Subcutaneous abdominal adipose tissue (tissue), 5 donors: ENCODE results near the gene GATC.

Experiments used
- H3K27ac ChIP-seq: one replicate; pipeline ENCODE4 v1.7.0; 2013; ENCODE audit warnings: low read depth, mild to moderate bottlenecking, inconsistent platforms, low read length, moderate library complexity
- H3K27me3 ChIP-seq, 5 donors: one replicate each; pipeline ENCODE4 v1.7.0; 2013; ENCODE audit warnings: low read length in 5 of 5, inconsistent platforms in 1 of 5; ENCODE audit not compliant: control insufficient read depth in 5 of 5, insufficient read depth in 4 of 5
- H3K36me3 ChIP-seq, 5 donors: one replicate each; pipeline ENCODE4 v1.7.0; 2013; ENCODE audit warnings: low read length in 5 of 5; ENCODE audit not compliant: control insufficient read depth in 5 of 5, insufficient read depth in 5 of 5
- H3K4me1 ChIP-seq, 5 donors: one replicate each; pipeline ENCODE4 v1.7.0; 2013; ENCODE audit warnings: low read length in 5 of 5, mild to moderate bottlenecking in 3 of 5, moderate library complexity in 1 of 5; ENCODE audit not compliant: control insufficient read depth in 5 of 5, insufficient read depth in 5 of 5
- H3K4me3 ChIP-seq, 5 donors: one replicate each; pipeline ENCODE4 v1.7.0; 2013; ENCODE audit warnings: low read length in 5 of 5, low read depth in 1 of 5
- H3K9ac ChIP-seq, 5 donors: one replicate each; pipeline ENCODE4 v1.7.0; 2013; ENCODE audit warnings: low read length in 5 of 5, mild to moderate bottlenecking in 4 of 5, moderate library complexity in 3 of 5
- H3K9me3 ChIP-seq, 5 donors: one replicate each; pipeline ENCODE4 v1.7.0; 2013; ENCODE audit warnings: low read length in 5 of 5; ENCODE audit not compliant: control insufficient read depth in 5 of 5
- donor health status: healthy.
- donor health status: healthy.
- donor health status: healthy.
- donor health status: healthy.
- donor health status: healthy.

GATC gene

DNA sequence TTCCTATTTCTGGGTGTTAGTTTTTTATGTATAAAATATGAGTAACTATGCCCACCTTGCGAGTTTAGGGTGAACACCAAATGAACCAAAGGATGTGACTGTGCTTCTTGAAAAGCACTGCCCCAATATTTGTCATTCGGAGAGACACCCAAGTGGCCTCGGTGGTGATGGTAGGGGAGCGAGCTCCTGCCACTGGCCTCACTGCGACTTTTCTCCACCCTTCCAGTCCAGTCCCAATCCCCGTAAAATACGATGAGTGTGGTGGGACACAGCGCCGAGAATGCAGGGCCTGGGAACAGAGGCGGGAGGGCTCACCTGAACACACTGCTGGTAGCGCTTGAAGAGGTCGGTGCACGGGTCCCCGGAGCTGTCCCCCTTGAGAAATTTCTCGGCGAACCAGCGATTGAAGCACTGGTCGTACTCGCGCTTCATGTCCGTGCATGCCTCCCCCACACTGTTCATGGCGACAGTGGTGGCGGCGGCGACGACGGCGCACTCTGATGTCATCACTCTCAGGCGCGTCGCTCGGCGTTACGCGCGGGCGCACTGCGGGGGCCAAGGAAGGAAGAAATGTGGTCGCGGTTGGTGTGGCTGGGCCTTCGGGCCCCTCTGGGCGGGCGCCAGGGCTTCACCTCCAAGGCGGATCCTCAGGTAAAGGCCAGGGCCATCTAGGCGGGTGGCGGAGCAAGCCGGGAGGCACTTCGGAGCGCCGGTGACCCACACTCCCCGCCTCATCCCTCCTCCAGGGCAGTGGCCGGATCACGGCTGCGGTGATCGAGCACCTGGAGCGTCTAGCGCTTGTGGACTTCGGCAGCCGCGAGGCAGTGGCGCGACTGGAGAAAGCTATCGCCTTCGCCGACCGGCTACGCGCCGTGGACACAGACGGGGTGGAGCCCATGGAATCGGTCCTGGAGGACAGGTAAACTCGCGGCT, at the start of gene GATC, which contains the start of gene TRIAP1:
Gene GATC (plus strand): TSS at position 534 of the 933 bp plus-strand sequence. CDS start 37 bp downstream, at position 571.
Gene TRIAP1 (minus strand): TSS at position 474 of the 933 bp plus-strand sequence. CDS start 12 bp downstream, at position 462.
- Histone ChIP-seq H3K9me3 (no peaks in the 10 kb centered on the region), H3K27ac (peak within 1 kb of the TSS; percentile 84), H3K9ac (peak within 1 kb of the TSS; percentile 93 to 99 (median 99)), H3K36me3 (peaks cover 11 to 30% (median 22%) of the 10 kb centered on the region in 5 donors), H3K27me3 (no peaks in the 10 kb centered on the region), H3K4me3 (peak within 1 kb of the TSS; percentile 93 to 100 (median 99)), H3K4me1 (peaks cover 7 to 27% (median 23%) of the 10 kb centered on the region in 5 donors)

DNA sequence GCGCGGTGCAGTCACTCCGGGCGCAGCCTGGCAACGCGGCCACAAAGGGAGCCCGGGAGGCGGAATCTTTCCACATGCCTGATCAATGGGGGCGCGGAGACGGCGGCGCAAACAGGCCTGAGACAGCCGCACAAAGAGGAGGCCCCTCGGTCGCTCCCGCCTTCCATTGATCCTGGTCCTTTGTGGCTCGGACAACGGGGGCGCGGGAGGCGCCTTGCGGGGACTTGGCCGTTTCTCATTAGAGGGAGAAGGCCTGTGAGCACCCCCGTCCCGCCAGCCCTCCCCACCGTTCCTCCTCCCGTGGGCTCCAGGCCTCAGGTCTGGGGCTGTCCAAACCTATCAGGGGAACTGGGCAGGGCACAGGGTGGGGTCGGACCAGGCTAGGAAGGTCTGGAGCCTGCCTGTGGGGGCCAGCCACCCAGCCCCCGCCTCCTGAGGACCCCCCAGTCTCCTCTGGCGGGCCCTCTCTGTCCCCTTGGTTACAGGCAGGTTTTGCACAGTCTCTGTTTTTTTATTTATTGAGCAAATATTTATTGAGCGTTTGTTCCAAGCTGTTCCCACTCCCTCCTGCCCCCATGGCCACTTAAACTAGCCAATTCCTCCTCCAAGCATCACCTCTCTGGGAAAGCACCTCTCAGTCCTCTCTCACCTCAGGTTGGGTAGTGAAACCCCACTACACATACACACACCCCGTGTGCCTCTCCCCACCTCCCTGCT, 48.3 kb upstream of the GATC start:
- H3K27me3 ChIP-seq: peaks cover 9 to 28% (median 24%) of the 10 kb centered on the region in 5 donors
- H3K36me3 ChIP-seq: no peaks in the 10 kb centered on the region
- H3K9ac ChIP-seq: no peak overlapping the region
- no peak overlapping the region for H3K4me3 ChIP-seq
- no peak overlapping the region for H3K27ac ChIP-seq
- H3K4me1 ChIP-seq: no peaks in the 10 kb centered on the region
- H3K9me3 ChIP-seq: no peaks in the 10 kb centered on the region

DNA sequence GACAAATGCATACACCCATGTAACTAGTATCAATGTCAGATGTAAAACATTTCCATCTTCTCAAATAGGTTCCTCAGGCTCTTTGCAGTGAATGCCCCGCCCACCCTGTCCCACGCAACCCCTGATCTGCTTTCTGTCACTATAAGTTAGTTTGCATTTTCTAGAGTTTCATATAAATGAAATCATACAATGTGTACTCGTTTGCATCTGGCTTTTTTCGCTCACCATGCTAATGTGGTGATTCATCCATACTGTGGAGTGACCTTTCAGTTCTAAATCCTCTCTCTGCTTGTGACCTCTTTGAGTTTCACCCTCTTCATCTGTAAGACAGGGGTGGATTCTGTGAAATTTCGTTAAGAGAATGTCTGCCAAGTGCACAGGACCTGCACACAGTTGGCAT, 46.7 kb upstream of the GATC start:
- Histone ChIP-seq H3K9me3 (no peaks in the 10 kb centered on the region), H3K4me3 (no peak overlapping the region), H3K27me3 (peaks cover 9 to 28% (median 17%) of the 10 kb centered on the region in 5 donors), H3K4me1 (no peaks in the 10 kb centered on the region), H3K27ac (no peak overlapping the region), H3K36me3 (no peaks in the 10 kb centered on the region), H3K9ac (no peak overlapping the region)

DNA sequence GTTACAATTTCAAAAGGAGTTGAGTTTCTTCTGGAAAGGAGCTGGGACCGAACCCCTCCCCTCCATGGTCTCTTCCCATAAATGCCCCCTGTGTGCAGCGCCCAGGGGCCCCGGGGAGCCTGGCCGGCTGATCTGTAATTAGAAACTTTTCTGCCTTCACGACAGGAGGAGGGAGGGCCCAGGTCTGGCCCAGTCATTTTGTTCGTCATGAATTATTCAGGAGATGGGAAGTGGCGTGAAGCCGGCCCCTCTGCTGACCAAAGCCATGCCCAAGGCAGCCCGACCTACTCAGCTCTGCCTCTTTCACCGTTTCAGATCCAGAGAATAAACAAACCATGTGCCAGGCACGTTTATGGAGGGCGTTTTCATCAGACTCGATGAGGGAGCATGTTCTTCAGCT, 44.0 kb upstream of the GATC start:
- no peak overlapping the region for H3K27ac ChIP-seq
- H3K4me3 ChIP-seq: no peak overlapping the region
- H3K36me3 ChIP-seq: no peaks in the 10 kb centered on the region
- peaks cover 7 to 22% (median 10%) of the 10 kb centered on the region in 5 donors for H3K27me3 ChIP-seq
- H3K9ac ChIP-seq: no peak overlapping the region
- H3K9me3 ChIP-seq: no peaks in the 10 kb centered on the region
- no peaks in the 10 kb centered on the region for H3K4me1 ChIP-seq

DNA sequence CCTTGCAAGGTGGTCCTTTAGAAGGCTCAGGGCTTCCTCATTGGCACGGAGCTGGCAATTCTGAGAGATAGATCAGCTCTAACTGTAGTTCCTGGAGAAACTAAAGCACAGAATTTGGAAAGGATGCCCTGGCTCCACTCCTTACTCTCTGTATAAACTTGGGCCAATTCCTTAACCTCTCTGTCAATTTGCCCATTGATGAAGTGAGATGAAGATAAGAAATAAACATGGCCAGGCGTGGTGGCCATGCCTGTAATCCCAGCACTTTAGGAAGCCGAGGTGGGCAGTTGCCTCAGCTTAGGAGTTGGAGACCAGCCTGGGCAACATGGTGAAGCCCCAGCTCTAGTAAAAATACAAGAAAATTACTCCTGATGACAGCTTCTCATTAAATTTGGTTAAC, 42.4 kb upstream of the GATC start:
- Histone ChIP-seq H3K27ac (no peak overlapping the region), H3K36me3 (no peaks in the 10 kb centered on the region), H3K27me3 (peaks cover 0 to 13% (median 6%) of the 10 kb centered on the region in 5 donors), H3K4me3 (no peak overlapping the region), H3K9ac (no peak overlapping the region), H3K4me1 (no peaks in the 10 kb centered on the region), H3K9me3 (no peaks in the 10 kb centered on the region)

DNA sequence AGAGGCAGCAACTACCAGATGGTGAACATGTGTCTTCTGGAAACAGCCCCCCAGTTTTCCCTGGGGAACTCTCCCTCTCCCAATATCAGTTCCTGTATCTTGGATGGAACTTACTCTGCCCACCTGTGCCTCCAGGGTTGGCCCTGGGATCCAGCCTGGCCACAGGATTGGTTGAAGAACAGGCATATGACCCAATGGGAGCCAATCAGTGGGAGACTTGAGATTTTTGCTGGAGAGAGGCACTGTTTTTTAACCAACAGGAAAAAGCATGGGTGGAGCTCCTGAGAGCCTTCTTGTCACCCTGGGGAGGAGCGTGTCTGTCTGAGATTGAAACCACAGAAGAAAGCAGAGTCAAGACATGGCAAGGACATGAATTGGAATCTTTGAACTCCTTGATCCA, 42.0 kb upstream of the GATC start:
- no peaks in the 10 kb centered on the region for H3K36me3 ChIP-seq
- H3K27me3 ChIP-seq: peaks cover 0 to 13% (median 6%) of the 10 kb centered on the region in 5 donors
- H3K4me1 ChIP-seq: no peaks in the 10 kb centered on the region
- no peak overlapping the region for H3K27ac ChIP-seq
- H3K9ac ChIP-seq: no peak overlapping the region
- no peaks in the 10 kb centered on the region for H3K9me3 ChIP-seq
- no peak overlapping the region for H3K4me3 ChIP-seq

DNA sequence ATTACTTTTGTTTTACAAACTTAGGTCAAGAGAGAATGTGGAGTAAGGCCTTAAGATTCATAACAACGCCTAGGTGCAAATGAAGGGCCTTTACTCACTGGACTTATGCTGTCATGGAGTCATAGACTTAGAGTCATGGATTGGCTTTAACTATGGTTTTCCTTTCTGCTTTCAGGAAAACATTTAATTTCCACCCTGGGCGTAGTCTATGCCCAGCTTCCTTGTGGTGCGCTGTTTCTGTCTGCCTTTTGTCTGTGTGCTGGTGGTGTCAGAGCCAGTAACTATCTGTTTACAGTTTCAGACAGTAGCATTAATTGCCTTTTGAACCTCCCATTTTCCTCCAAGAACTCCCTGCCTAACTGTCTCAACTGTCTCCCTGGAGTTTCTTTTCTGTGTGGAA, 40.2 kb upstream of the GATC start:
- no peaks in the 10 kb centered on the region for H3K36me3 ChIP-seq
- H3K27ac ChIP-seq: no peak overlapping the region
- no peak overlapping the region for H3K4me3 ChIP-seq
- no peaks in the 10 kb centered on the region for H3K4me1 ChIP-seq
- H3K27me3 ChIP-seq: peaks cover 0 to 13% (median 3%) of the 10 kb centered on the region in 5 donors
- no peaks in the 10 kb centered on the region for H3K9me3 ChIP-seq
- H3K9ac ChIP-seq: no peak overlapping the region

DNA sequence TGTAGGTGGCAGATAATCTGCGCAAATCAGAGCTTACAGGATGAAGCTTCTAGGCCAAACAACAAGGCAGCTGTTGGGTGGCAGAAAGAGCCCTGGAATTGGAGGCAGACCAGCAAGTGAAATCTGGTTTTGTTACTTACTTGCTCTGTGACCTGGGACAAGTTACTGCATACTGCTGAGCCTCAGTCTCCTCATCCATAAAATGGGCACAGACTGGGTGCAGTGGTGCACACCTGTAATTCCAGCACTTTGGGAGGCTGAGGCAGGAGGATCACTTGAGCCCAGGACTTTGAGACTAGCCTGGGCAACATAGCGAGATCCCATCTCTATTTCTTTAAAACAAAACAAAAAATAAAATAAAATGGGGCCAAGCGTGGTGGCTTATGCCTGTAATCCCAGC, 39.7 kb upstream of the GATC start:
- Histone ChIP-seq H3K9me3 (no peaks in the 10 kb centered on the region), H3K36me3 (no peaks in the 10 kb centered on the region), H3K27ac (no peak overlapping the region), H3K9ac (no peak overlapping the region), H3K4me1 (no peaks in the 10 kb centered on the region), H3K4me3 (no peak overlapping the region), H3K27me3 (peaks cover 0 to 13% (median 3%) of the 10 kb centered on the region in 5 donors)

DNA sequence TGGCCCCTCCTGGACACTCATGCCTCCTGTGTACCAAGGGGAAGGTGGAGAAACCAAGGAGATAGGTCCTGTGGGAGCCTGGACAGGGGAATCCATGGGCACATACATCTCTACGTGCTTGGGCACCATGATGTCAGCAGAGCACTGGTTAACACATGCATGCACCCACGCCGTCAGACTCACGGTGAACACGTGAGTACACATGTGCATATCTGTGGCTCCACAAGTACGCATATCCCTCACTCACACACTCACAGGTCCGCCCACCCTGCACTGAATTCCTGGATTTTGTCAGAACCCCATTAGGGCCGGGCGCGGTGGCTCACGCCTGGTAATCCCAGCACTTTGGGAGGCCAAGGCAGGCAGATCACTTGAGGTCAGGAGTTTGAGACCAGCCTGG, 37.5 kb upstream of the GATC start:
- Histone ChIP-seq H3K4me1 (no peaks in the 10 kb centered on the region), H3K27ac (no peak overlapping the region), H3K27me3 (peaks cover 0 to 5% (median 0%) of the 10 kb centered on the region in 5 donors), H3K9me3 (no peaks in the 10 kb centered on the region), H3K4me3 (no peak overlapping the region), H3K9ac (no peak overlapping the region), H3K36me3 (no peaks in the 10 kb centered on the region)

DNA sequence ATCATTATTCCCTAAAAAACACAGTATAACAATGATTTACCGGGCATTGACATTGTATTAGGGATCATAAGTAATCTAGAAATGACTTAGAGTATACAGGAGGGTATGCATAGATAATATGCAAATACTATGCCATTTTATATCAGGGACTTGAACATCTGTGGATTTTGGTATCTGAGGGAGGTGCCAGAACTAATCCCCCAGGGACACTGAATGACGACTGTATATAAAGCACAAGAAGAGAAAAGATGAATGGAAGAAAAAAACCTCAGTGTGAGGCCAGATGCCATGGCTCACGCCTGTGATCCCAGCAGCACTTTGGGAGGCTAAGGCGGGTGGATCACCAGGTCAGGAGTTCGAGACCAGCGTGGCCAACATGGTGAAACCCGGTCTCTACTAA, 33.8 kb upstream of the GATC start:
- H3K9me3 ChIP-seq: no peaks in the 10 kb centered on the region
- H3K36me3 ChIP-seq: no peaks in the 10 kb centered on the region
- H3K4me1 ChIP-seq: no peaks in the 10 kb centered on the region
- H3K9ac ChIP-seq: no peak overlapping the region
- no peak overlapping the region for H3K27ac ChIP-seq
- no peak overlapping the region for H3K4me3 ChIP-seq
- H3K27me3 ChIP-seq: peaks cover 0 to 8% (median 0%) of the 10 kb centered on the region in 5 donors
